BJ (cell line): ENCODE results near the gene MGME1. TPM values are rescaled to one million over a fixed set of nuclear protein-coding genes. Genes with fewer than 3 reads are reported as not detected.

ENCODE experiments used
- CTCF ChIA-PET: fragments of 350-600 bp; formaldehyde crosslinking; extraction: SDS; loops from one replicate; lab custom pipeline; 2021; ENCODE audit warnings: antibody characterized with exemption, inconsistent platforms; lab: Yijun Ruan, JAX
- POLR2A ChIA-PET: fragments of 300-600 bp; sonication (Branson Sonifier 250); formaldehyde crosslinking; extraction: SDS; loops from one replicate; lab custom pipeline; 2021; ENCODE audit warnings: antibody characterized with exemption; lab: Charles Lee
- DNase-seq: peaks from one replicate; pipeline ENCODE4 v3.0.0-alpha.2; 2011; ENCODE audit warnings: low read depth
- H3K27me3 ChIP-seq: 2 replicates; pipeline ENCODE4 v1.6.0; 2011; ENCODE audit warnings: low read length; ENCODE audit not compliant: control insufficient read depth, insufficient read depth
- H3K36me3 ChIP-seq: 2 replicates; pipeline ENCODE4 v1.5.1; 2011; ENCODE audit warnings: low read length; ENCODE audit not compliant: control insufficient read depth, insufficient read depth
- H3K4me3 ChIP-seq: 2 replicates; pipeline ENCODE4 v1.5.1; 2011; ENCODE audit warnings: low read depth, mild to moderate bottlenecking, control low read depth, low read length
- CTCF ChIP-seq: IDR thresholded peaks from 2 replicates; pipeline ENCODE4 v1.5.1; 2011; ENCODE audit warnings: low read depth, mild to moderate bottlenecking, control low read depth, inconsistent platforms, low read length, moderate library complexity; ENCODE audit not compliant: insufficient read depth
- polyA plus RNA-seq: library from polyadenylated mRNA; depleted of rRNA; stranded (reverse); fragments of >200 nt; gene quantifications from 2 replicates; pipeline ENCODE4 v1.2.3, GENCODE V29; 2011

Gene MGME1
- polyA plus RNA-seq, 1 experiment = 7.2 TPM

DNA sequence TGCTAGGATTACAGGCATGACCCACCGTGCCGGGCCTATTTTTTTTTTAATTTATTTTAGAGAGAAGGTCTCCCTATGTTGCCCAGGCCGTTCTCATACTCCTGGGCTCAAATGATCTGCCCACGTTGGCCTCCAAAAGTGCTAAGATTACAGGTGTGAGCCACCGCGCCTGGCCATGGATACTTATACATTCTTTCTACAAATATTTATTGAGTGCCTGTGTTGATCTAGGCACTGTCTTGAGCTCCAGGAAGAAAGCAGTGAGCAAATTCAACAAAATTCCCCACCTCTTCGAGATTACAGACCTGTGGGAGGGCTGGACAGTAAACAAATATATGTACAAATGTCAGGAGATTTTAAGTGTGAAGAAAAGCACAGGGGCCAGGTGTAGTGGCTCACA, 37.9 kb downstream of the MGME1 start:
- no peak for TF ChIP-seq CTCF
- H3K4me3 ChIP-seq = no peak overlapping the region
- DNase-seq = no peak
- ChIA-PET CTCF (interaction anchor here (1.3 kb wide), 1 partner anchor 10 kb away, joined by 3 read pairs; no protein-coding TSS in a partner anchor), POLR2A (no interaction called here)
- H3K27me3 ChIP-seq = peaks cover 2% of the 10 kb centered on the region
- H3K36me3 ChIP-seq = no peaks in the 10 kb centered on the region

GRCh38 chr20:18007534-18008292, 38.9 kb downstream of the MGME1 start:
- ChIA-PET POLR2A (no interaction called here), CTCF (interaction anchor here (0.5 to 1.0 kb wide), 2 partner anchors 71 to 575 kb away, joined by 3 to 4 read pairs; no protein-coding TSS in a partner anchor)
- TF ChIP-seq CTCF = no peak
- DNase-seq = no peak
- no peak overlapping the region for H3K4me3 ChIP-seq
- H3K36me3 ChIP-seq = no peaks in the 10 kb centered on the region
- peaks cover 2% of the 10 kb centered on the region for H3K27me3 ChIP-seq

DNA sequence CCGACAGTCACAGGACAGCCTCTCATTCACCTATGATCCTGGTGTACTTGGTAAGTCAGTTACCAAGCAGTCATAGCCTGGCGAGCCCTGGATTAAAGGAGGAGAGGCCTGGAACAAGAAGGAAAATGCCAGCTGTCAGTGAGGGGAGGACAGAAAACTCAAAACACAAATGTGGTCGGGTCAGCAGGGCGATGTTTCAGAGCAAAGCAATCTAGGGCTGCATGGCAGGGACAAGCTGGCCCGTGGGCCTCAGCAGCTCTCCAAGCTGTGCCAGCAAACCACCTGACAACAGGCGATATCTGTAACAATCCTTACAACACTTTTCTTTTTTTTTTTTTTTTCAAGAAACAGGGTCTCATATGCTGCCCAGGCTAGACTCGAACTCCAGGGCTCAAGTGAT, 40.3 kb downstream of the MGME1 start:
- CTCF ChIA-PET = interaction anchor here (1.0 kb wide), 1 partner anchor 13 kb away, joined by 3 read pairs; no protein-coding TSS in a partner anchor
- Histone ChIP-seq H3K36me3 (no peaks in the 10 kb centered on the region), H3K4me3 (no peak overlapping the region), H3K27me3 (peaks cover 1% of the 10 kb centered on the region)
- DNase-seq = no peak
- no peak for TF ChIP-seq CTCF
- POLR2A ChIA-PET = no interaction called here

DNA sequence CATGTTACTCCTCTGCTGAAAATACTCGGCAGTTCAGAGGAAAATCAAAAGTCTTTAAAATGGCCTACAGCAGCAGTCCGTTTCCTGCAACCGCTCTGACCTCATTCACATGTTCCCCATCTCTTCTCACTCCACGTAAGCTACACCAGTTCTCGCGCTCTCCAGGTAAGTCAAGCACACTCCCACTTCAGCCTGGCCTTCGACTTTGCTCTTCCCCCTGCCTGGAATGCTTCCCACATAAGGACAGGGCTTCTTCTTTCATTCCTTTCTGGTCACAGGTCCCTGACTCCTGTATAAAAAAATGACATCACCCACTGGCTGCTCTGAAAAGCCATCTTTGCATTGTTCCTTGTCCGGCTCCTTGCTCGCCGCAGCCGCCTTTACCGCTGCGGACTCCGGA, 42.7 kb downstream of the MGME1 start:
- no peak for TF ChIP-seq CTCF

DNA sequence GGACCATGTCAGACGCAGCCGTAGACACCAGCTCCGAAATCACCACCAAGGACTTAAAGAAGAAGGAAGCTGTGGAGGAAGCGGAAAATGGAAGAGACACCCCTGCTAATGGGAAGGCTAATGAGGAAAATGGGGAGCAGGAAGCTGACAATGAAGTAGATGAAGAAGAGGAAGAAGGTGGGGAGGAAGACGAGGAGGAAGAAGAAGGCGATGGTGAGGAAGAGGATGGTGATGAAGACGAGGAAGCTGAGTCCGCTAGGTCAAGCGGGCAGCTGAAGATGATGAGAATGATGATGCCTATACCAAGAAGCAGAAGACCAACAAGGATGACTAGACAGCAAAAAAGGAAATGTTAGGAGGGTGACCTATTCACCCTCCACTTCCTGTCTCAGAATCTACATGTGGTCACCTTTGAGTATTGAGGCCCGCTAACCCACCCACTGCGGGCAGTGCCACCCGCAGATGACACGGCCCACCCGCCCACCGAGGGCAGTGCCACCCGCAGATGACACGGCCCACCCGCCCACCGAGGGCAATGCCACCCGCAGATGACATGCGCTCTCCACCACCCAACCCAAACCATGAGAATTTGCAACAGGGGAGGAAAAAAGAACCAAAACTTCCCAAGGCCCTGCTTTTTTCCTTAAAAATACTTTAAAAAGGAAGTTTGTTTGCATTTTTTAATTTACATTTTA, 43.3 kb downstream of the MGME1 start:
- POLR2A ChIA-PET = no interaction called here
- no peak for DNase-seq
- no peak overlapping the region for H3K4me3 ChIP-seq
- no peak for TF ChIP-seq CTCF
- CTCF ChIA-PET = interaction anchor here (1.0 kb wide), 1 partner anchor 11 kb away, joined by 5 read pairs; no protein-coding TSS in a partner anchor
- H3K27me3 ChIP-seq = no peaks in the 10 kb centered on the region
- H3K36me3 ChIP-seq = no peaks in the 10 kb centered on the region

More for the DNA sequence above, 42.7 kb downstream of the MGME1 start:
- H3K4me3 ChIP-seq = no peak overlapping the region
- ChIA-PET CTCF (no interaction called here), POLR2A (no interaction called here)
- no peaks in the 10 kb centered on the region for H3K27me3 ChIP-seq
- H3K36me3 ChIP-seq = no peaks in the 10 kb centered on the region
- no peak for DNase-seq
